NCI-H510A (cell line): ENCODE data around the gene RIC3.

ENCODE experiments used
- DNase-seq: peaks from one replicate; lab custom pipeline; 2025; lab: John Stamatoyannopoulos, UW

RIC3 gene

GRCh38 chr11:8102965-8103364, 65.9 kb downstream of the RIC3 start:
- DNase-seq: no peak

- DNase-seq: no peak
Measured at GRCh38 chr11:8102296-8102915, 66.4 kb downstream of the RIC3 start.

- no peak for DNase-seq
Measured at GRCh38 chr11:8101421-8101820, 67.4 kb downstream of the RIC3 start.

GRCh38 chr11:8100605-8101004, 68.2 kb downstream of the RIC3 start:
- DNase-seq: no peak

GRCh38 chr11:8100158-8100557, 68.7 kb downstream of the RIC3 start:
- no peak for DNase-seq

- no peak for DNase-seq
Measured at GRCh38 chr11:8099291-8099899, 69.4 kb downstream of the RIC3 start.

GRCh38 chr11:8098879-8099278, 69.9 kb downstream of the RIC3 start:
- DNase-seq: no peak

- DNase-seq: no peak
Measured at GRCh38 chr11:8098361-8098760, 70.5 kb downstream of the RIC3 start.

GRCh38 chr11:8097926-8098325, 70.9 kb downstream of the RIC3 start:
- no peak for DNase-seq

- DNase-seq: no peak
Measured at GRCh38 chr11:8097468-8097867, 71.4 kb downstream of the RIC3 start.

GRCh38 chr11:8097062-8097461, 71.8 kb downstream of the RIC3 start:
- DNase-seq: no peak

- no peak for DNase-seq
Measured at GRCh38 chr11:8096575-8096974, 72.2 kb downstream of the RIC3 start.

- no peak for DNase-seq
Measured at GRCh38 chr11:8095806-8096522, 72.9 kb downstream of the RIC3 start.

GRCh38 chr11:8095371-8095770, 73.5 kb downstream of the RIC3 start:
- no peak for DNase-seq

- DNase-seq: no peak
Measured at GRCh38 chr11:8094656-8095055, 74.2 kb downstream of the RIC3 start.

GRCh38 chr11:8093931-8094575, 74.8 kb downstream of the RIC3 start:
- no peak for DNase-seq

GRCh38 chr11:8092587-8093424, 76.0 kb downstream of the RIC3 start:
- DNase-seq: peak; percentile 39

- no peak for DNase-seq
Measured at GRCh38 chr11:8091721-8092120, 77.1 kb downstream of the RIC3 start.

GRCh38 chr11:8090756-8091155, 78.1 kb downstream of the RIC3 start:
- no peak for DNase-seq

GRCh38 chr11:8089791-8090510, 78.9 kb downstream of the RIC3 start:
- no peak for DNase-seq

- no peak for DNase-seq
Measured at GRCh38 chr11:8087756-8088155, 81.1 kb downstream of the RIC3 start.
